GOT3 (cell line): ENCODE results near the gene SCRG1.
A peak's percentile ranks its signal among the peaks of the same experiment; 100 is the strongest.

Experiments
- DNase-seq: peaks from one replicate; lab custom pipeline; 2025; ENCODE audit warnings: mixed read lengths; lab: John Stamatoyannopoulos, UW

Gene SCRG1

GRCh38 chr4:173411106-173411693, 12.3 kb upstream of the SCRG1 start:
- DNase-seq: no peak

DNA sequence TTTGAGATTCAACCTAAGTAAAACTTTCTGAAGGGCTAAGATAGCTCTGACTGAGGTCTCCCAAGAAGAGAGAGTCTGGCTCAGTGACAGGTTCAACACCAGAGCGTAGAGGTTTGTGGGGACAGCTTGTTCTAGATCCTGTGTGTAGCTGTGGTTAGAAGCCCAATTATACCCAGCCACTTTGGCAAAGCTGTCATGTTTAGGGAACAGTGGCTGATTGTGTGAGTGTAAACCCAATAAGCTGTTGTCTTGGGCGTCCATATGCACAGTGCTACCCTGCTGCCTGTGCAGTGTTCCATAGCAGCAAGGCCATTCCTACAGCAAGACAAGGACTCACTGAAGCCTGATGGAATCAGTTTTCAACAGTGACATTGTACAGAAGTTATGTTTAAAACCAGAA, 11.2 kb upstream of the SCRG1 start:
- no peak for DNase-seq

DNA sequence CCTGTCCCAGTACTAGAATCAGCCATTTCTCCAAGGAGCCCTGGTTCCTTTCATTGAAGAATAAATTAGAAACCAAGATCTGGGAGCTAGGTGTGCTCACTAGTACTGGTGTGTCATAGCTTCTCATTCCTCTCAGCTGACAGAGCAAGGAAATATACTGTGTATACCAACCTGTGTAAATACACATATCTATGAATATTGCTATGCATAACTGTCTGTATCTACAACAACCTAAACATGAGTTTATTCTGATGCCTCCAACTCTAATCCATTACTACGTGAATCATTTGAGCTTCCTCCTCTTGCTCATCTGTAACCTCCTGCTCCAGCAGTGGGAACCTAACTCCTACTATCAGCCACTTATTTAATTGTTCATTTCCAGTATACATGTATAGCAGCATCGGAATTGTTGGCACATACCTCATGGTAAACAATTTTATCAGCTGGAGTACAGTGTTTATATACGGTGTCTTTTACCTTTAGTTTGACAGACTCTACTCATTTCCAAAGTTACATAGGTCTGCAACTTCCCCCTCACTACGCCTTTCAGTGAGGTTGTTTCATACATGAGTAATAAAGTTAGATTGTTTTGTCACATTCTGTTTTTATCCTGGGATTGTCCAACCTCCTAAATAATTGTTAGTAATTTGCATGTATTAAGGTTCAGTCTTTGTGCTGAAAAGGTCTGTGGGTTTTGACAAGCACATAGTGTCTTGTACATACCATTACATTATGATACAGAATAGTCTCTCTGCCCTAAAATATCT, 7.1 kb upstream of the SCRG1 start:
- DNase-seq: no peak

- no peak for DNase-seq
Observed at GRCh38 chr4:173404296-173404865, 5.5 kb upstream of the SCRG1 start.

DNA sequence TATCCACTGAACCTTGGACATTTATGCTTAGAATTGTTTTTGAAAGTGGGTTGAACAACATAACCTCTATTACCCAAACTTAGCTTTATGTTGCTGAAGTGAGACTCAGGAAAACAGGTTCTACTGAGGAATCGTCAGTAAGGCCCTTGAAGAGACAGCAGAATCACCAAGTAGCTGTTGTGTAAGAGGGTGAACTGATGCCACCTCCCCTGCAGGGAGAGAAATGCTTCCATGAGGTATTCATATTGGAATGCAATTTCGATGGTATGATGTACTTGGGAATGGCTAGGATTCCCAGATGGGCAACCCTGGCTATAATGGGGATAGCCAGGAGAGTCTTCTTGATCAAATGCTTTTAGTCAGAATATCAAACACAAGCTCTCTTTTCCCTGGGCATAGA, 4.1 kb upstream of the SCRG1 start:
- no peak for DNase-seq

DNA sequence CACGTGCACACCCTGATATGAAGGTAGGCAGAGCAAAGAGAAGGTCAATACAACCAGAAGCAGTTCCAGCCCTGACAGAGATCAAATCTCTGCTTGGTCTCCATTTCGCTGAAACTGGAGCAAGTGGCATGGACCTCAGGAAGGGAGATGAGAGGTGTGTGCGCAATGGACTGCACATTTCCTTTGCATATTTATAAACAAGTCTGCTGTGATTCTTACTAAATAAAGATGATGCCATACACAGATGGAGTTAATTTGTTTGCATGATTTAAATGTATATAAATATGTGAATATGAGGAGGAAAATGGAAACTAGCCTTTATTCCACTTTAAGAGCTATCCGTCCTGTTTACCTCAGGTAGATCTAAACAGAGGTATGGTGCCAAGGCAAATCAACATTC, 2.1 kb upstream of the SCRG1 start:
- DNase-seq: no peak

GRCh38 chr4:173398220-173398619, 696 bp downstream of the SCRG1 start:
- DNase-seq: no peak

GRCh38 chr4:173397604-173398003, 1.3 kb downstream of the SCRG1 start:
- DNase-seq: no peak

DNA sequence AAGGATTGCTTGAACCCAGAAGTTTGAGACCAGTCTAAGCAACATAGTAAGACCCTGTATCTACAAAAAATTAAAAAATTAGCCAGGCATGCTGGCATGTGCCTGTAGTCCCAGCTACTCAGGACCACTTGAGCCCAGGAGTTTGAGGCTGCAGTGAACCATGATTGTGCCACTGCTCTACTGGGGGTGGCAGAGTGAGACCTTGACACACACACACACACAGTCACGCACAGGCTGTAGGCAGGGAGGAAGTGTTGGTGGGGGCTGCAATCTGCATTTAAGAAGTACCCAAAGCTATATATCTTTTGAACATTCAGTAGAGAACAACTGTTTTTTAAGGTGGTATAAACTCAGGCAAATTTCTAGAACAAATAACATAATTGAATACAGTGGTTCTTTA, 7.2 kb downstream of the SCRG1 start:
- DNase-seq: no peak

DNA sequence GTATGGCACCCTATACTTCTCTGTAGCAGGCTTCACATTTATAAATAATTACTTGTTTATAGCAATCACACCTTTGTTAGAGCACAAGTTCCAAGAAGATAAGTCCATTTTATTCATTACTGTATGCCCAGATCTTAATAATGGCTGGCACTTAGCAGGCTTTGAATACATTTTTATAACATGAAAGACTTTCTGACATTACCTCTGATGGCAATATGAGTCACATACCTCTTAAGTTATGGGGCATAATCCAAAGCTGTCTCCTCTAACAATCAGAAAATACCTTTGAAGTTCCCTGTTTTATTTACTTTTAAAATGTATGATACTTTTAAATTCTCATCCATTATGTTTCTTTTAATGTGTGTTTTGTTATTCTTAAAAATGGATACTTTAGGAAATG, 12.2 kb downstream of the SCRG1 start:
- no peak for DNase-seq

DNA sequence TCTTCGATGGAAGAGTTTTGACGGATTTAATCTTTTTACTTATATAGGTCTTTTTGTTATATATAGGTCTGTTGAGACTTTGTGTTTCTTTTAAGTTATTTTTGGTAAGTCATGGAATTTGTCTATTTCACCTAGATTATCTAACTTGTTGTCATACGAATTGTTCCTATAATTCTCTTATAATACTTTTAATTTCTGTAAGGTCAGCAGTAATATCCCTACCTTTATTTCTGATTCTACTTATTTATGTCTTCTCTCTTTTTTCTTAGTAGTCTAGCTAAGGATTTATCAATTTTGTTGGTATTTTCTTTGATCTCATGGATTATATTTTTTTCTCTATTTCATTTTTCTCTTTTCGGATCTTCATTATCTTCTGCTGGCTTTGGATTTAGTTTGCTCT, 16.6 kb downstream of the SCRG1 start:
- DNase-seq: no peak

DNA sequence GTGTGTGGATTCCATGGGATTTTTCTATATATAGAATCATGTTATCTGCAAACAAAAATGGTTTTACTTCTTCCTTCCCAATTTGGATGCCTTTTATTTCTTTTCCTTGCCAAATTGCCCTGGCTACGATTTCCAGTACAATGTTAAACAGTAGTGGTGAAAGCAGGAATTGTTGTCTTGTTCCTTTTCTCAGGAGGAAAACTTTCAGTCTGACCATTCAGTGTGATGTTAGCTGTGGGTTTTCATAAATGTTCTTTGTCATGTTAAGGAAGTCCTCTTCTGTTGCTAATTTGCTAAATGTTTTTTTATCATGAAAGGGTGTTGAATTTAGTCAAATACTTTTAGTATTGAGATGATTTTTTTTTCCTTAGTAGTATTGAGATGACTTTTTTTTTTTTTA, 17.3 kb downstream of the SCRG1 start:
- no peak for DNase-seq

DNA sequence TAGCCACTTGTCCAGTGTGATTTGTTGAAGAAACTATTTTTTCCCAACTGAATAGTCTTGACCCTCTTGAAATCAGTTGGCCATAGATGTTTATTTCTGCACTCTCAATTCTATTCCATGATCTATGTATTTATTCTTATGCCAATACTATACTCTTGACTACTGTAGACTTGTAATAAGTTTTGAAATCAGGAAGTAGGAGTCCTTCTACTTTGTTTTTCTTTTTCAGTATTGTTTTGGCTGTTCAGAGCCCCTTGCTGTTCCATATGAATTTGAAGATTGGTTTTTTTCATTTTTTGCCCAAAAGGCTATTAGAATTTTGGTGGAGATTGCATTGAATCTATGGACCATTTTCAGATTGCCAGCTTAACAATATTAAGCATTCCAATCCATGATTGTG, 17.9 kb downstream of the SCRG1 start:
- DNase-seq: no peak

GRCh38 chr4:173379929-173380328, 19.0 kb downstream of the SCRG1 start:
- no peak for DNase-seq

- no peak for DNase-seq
Observed at GRCh38 chr4:173374588-173374987, 24.3 kb downstream of the SCRG1 start.

DNA sequence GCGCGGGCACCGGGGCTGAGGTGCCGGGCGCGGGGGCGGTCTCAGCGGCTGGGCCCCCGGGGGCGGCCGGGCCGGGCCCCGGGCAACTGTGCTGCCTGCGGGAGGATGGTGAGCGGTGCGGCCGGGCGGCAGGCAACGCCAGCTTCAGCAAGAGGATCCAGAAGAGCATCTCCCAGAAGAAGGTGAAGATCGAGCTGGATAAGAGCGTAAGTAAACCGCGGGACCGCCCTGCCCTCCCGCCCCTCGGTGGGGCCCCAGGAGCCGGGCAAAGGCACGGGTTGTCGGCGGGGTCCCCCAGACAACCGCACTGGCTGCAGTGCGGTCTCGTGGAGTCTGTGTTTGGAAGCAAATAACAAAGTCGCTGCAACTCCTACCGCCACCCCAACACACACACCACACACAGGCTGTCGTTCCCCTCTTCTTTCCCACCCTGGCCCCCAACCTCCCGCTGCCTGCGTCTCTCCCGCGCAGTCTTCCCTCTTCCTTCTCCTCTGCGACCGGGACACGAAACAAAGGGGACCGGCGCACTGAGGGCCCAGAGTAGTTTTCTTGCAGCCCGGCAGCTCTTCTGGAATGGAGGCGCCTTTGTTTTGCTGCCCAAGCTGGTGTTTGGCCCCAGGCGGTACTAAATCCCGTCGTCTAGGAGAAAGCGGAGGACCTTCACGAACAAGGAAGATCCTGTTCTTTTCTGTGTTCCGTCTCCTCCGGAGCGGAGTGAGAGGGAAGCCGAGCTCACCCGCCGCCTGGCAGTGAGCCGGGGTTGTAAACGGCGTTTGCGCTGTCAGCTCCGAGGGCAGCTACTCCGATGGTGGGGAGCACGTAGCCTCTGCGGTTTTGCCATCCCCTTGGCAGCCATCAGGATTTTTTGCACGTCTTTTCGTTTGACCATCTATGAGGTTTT, 27.4 kb downstream of the SCRG1 start:
- DNase-seq: no peak

GRCh38 chr4:173370477-173371291, 28.2 kb downstream of the SCRG1 start, which contains the start of gene SAP30:
Gene SAP30 (plus strand): TSS chr4:173370954. CDS start chr4:173371183, 229 bp downstream.
- DNase-seq: peak; percentile 78

GRCh38 chr4:173370130-173370476, 28.8 kb downstream of the SCRG1 start:
- DNase-seq: no peak

GRCh38 chr4:173367946-173368345, 31.0 kb downstream of the SCRG1 start:
- no peak for DNase-seq

- no peak for DNase-seq
Observed at GRCh38 chr4:173367285-173367684, 31.6 kb downstream of the SCRG1 start.

- DNase-seq: no peak
Observed at GRCh38 chr4:173365359-173365996, 33.4 kb downstream of the SCRG1 start.
